Measurements from ENCODE around the gene ABCC10.
"Not testable (repeated sequence)": the region's sequence is repeated elsewhere in the genome, so short reads cannot be mapped to it uniquely, and the experiment has no call there.

Gene ABCC10, protein sequence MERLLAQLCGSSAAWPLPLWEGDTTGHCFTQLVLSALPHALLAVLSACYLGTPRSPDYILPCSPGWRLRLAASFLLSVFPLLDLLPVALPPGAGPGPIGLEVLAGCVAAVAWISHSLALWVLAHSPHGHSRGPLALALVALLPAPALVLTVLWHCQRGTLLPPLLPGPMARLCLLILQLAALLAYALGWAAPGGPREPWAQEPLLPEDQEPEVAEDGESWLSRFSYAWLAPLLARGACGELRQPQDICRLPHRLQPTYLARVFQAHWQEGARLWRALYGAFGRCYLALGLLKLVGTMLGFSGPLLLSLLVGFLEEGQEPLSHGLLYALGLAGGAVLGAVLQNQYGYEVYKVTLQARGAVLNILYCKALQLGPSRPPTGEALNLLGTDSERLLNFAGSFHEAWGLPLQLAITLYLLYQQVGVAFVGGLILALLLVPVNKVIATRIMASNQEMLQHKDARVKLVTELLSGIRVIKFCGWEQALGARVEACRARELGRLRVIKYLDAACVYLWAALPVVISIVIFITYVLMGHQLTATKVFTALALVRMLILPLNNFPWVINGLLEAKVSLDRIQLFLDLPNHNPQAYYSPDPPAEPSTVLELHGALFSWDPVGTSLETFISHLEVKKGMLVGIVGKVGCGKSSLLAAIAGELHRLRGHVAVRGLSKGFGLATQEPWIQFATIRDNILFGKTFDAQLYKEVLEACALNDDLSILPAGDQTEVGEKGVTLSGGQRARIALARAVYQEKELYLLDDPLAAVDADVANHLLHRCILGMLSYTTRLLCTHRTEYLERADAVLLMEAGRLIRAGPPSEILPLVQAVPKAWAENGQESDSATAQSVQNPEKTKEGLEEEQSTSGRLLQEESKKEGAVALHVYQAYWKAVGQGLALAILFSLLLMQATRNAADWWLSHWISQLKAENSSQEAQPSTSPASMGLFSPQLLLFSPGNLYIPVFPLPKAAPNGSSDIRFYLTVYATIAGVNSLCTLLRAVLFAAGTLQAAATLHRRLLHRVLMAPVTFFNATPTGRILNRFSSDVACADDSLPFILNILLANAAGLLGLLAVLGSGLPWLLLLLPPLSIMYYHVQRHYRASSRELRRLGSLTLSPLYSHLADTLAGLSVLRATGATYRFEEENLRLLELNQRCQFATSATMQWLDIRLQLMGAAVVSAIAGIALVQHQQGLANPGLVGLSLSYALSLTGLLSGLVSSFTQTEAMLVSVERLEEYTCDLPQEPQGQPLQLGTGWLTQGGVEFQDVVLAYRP (N-terminal part only)

DNA sequence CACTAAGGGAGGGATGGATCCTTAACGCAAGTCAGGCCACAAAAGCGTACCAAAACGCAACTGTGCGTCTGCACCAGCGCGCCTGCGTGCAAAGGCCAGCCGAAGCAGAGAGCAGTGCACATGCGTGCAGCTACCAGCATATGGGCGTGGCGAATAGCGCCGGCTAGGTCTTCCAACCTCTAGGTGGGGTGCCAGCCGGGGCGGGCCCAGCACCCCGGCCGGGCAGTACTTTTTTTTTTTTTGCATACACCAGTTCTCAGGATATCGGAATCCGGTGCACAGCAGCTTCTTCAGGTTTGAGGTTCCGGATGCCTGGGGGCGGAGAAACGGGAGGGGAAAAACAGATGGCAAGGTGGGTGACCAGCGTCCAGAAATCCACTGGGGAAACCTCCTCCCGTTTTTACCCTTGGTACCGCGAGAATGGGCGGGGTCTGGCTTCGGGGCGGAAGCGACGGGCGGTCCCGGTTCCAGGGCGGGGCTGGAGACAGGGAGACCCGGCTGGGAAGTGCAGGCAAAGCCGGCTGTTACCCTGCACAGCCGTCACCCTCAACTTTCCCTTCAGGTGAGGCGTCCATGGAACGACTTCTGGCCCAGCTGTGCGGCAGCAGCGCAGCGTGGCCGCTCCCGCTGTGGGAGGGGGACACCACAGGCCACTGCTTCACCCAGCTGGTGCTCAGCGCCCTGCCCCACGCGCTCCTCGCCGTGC lies at the start of gene ABCC10:
Gene ABCC10, plus strand, starts transcription at position 136 of the 706 bp plus-strand sequence. Its CDS starts 438 bp downstream, at position 574.
- peak; percentile 92 for DNase-seq (ENCODE audit: low spot score)

GRCh38 chr6:43377710-43378229 lies 49.6 kb upstream of the ABCC10 start:
- no peak for DNase-seq (ENCODE audit: low spot score)

- DNase-seq (ENCODE audit: low spot score) = no peak
Measured at GRCh38 chr6:43378631-43379030, 48.7 kb upstream of the ABCC10 start.

GRCh38 chr6:43380858-43381257 lies 46.5 kb upstream of the ABCC10 start:
- DNase-seq (ENCODE audit: low spot score) = not testable (repeated sequence)

DNA sequence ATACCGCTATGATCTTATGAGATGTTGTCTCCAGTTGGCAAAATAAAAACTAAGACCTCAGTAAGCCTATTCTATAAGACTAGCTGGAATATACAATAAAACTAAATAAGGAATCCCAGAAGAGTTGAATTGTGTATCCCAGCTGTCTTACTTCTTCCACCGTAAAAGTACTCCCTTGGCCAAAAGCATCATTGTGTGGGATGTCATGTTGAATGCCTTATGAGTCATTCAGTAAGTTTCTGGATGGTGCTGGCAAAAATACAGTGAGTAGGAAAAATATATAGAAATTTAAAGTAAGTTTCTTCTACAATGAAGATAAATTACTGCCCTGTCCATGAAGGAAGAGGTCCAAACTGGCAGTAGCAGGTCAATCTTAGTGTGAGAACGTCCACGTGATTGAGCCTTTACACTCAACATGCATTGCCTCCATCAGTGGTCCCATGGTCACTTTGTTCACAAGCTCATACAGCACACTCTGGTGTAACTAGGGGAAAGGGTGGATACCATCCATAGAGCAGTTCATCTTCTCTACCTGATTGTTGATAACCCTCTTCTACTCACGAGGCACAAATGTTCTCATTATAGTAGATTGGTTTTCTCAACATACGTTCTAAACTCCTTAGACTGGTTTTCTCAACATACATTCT lies 44.2 kb upstream of the ABCC10 start:
- DNase-seq (ENCODE audit: low spot score) = no peak

DNA sequence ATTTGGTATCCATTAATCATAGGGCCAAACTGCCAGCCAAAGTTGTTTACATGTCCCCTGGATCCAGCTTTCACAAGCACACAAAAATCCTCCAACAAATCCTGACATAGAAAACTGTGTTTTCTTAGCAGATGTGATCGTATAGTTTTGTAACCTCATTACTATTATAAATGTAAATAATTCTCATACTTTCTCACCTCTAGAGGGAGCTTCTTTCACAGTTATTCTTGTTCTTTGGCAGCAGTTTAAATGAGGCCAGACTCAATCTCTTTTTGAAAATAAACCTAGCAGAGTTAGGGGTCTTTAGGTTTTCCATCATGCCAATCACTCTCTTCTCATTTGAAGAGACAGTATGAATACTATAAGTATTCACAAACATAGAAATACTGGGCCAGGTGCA lies 40.8 kb upstream of the ABCC10 start:
- DNase-seq (ENCODE audit: low spot score) = no peak

DNA sequence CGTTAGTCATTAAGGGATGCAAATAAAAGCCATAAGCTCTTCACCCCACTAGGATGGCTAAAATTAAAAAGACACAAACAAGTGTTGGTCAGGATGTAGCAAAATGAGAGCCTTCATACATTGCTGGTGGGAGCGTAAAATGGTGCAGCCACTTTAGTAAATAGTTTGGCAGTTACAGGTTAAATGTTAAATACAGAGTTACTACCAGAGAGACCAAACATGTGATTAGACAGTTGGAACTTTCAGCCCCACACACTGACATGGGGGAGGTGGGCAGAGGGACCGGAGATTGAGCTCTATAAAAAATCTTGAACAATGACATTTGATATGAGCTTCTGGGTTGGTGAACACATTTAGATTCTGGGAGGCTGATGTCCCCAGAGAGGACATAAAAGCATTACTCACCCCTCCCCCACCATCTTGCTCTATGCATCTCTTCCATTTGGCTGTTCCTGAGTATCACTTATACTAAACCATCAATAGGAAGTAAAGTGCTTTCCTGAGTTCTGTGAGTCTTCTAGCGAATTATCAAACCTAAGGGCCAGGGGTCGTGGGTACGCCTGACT lies 37.5 kb upstream of the ABCC10 start:
- no peak for DNase-seq (ENCODE audit: low spot score)

- DNase-seq (ENCODE audit: low spot score) = not testable (repeated sequence)
Measured at GRCh38 chr6:43390753-43391439, 36.4 kb upstream of the ABCC10 start.

DNA sequence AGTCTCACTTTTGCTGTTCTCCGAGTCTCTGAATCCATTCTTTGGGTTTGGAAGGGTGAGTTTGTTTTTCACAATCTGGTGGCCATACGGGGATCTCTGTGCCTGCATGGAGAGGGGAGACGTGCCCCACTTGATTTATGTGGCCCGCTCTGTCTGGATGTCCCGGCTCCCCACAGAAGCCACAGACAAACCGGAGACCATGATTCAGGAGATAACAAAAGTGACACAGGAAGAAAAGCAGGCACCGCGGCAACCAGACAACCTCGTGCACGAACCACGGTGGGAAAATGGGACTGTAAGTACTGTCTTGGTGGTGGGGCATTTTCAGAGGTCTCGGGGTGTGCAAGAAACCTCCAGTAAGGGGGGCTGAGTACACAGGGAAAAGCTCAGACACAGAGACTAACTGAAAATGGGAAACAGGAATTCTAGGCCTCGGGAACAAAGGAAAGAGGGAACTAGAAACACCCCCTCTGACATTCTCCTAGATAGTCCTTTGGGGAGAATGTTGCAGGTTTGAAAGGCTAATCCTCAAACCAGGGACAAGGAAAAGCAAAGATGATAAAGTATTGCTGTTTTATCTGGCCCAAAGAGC lies 35.8 kb upstream of the ABCC10 start:
- DNase-seq (ENCODE audit: low spot score) = no peak

DNA sequence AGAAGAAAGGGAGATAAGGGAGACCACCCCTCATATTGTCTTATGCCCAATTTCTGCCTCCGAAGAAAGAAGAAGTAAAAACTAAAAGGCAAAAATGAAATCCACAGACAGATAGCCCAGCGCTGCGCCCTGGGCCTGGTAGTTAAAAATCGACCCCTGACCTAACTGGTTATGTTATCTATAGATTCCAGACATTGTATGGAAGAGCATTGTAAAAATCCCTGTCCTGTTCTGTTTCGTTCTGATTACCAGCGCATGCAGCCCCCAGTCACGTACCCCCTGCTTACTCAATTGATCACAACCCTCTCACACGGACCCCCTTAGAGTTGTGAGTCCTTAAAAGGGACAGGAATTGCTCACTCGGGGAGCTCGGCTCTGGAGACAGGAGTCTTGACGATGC lies 34.2 kb upstream of the ABCC10 start:
- not testable (repeated sequence) for DNase-seq (ENCODE audit: low spot score)

GRCh38 chr6:43393602-43394001 lies 33.7 kb upstream of the ABCC10 start:
- DNase-seq (ENCODE audit: low spot score) = no peak

- no peak for DNase-seq (ENCODE audit: low spot score)
Measured at GRCh38 chr6:43394982-43395381, 32.4 kb upstream of the ABCC10 start.

DNA sequence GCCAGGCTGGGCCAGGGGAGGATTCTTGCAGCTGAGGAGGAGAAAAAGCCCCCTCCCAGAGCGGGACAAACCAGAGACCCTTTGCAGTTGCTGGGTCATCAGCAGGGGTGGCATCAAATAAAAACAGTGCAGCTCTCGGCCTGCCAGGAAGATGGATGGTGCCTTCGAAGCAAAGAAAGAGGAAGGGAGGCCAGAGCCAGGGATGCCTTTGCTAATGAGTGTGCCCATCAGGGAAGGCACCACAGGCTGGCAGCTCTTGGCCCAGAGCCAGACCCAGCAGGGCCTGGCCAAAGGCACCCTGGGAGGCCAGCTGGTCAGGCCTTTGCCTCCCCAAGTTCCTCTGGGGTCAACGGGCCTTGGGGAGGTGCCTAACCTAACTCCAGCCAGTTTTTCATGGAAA lies 31.6 kb upstream of the ABCC10 start:
- peak; percentile 12 for DNase-seq (ENCODE audit: low spot score)

DNA sequence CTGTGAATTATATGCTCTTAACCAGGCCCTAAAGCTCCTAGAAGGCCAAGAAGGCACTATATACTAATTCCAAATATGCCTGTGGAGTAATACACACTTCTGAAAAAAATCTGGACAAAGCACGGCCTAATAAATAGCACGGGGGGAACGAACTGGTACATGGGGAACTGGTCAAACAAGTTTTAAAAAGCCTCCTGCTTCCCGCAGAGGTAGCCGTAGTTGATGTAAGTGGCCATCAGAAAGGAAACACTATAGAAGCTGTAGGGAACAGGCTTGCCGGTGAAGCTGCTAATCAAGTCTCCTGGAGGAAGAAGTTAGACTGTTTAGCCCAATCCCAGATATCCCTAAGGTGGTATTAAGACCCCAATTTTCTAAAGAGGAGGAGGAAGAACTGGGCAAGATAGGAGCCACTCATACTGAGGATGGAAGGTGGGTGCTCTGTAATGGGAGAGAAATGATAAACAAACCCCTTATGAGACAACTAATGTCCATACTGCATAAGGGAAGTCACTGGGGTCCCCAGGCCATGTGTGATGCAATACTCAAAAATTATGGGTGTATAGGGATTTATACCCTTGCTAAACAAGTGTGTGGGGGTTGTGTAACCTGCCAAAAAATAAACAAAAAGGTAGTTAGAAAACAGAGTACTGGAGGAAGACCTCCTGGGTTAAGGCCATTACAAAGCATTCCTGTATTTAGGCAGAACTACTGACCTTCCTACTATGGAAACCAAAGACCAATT lies 30.8 kb upstream of the ABCC10 start:
- DNase-seq (ENCODE audit: low spot score) = no peak

DNA sequence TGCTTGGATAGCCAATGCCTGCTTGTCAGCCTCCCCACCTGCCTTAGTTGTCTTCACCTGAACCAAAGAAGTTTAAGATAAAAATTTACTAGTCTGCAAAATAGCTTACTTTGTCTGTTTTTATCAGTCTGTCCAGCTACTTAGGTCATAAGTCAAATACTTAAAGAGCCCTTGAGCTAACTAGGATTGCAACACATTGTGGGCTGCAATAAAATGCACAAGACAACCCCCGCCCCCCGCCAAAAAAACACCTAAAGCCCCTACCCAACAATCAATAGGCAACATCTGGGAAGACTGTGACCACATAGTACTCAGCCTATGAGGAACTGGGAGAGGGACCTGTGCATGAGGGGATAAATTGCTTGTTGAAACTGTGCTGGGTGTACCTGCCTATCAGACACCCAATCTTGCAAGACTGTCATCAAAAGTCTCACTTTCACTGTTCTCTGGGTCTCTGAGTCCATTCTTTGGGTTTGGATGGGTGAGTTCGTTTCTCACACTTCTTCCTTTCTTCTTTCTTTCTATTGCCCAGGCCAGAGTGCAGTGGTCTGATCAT lies 27.3 kb upstream of the ABCC10 start:
- no peak for DNase-seq (ENCODE audit: low spot score)

- no peak for DNase-seq (ENCODE audit: low spot score)
Measured at GRCh38 chr6:43401730-43402129, 25.6 kb upstream of the ABCC10 start.

DNA sequence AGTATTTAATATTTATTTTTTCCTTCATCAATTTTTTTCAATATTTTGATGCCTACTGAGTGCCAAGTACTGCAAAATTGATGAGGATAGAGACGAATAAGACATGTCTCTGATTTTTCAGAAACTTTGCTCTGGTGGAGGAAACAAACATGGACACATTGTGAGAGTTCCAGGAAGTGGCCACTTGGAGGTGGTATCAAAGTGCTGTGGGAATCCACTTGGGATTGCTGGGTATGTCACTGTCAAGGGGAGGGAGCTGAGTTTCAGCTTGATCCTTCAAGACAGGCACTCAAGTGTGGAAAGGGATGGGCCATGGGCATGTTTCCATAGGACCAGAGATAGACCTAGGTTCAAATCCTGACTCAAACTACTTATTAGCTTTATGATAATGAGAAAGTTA lies 24.5 kb upstream of the ABCC10 start:
- no peak for DNase-seq (ENCODE audit: low spot score)

GRCh38 chr6:43405354-43405753 lies 22.0 kb upstream of the ABCC10 start:
- DNase-seq (ENCODE audit: low spot score) = no peak
